Fibroblast of peridontal ligament (primary cell): Measurements from ENCODE around the gene SLK.

Experiments used
- DNase-seq: peaks from one replicate; pipeline ENCODE4 v3.0.0-alpha.2; 2010; ENCODE audit errors: extremely low read depth

SLK gene

DNA sequence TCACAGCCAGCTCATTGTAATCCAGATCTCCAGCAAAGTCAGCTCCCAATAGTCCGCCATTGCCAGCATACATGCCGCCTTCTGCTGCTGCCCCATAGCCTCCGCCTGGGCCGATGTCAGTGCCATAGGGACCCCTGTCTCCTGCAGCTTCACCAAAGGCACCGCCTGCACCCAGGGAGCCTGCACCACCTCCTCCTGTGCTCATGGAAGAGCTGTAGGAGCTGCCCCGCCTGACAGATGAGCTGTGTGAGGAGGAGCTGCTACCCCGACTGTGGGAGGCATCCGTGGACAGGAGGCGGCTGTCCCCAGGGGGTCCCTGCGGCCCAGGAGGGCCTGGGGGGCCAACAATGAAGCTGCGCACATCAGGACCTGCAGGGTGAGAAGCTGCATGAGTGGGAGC is 67.0 kb downstream of the SLK start:
- DNase-seq = no peak

DNA sequence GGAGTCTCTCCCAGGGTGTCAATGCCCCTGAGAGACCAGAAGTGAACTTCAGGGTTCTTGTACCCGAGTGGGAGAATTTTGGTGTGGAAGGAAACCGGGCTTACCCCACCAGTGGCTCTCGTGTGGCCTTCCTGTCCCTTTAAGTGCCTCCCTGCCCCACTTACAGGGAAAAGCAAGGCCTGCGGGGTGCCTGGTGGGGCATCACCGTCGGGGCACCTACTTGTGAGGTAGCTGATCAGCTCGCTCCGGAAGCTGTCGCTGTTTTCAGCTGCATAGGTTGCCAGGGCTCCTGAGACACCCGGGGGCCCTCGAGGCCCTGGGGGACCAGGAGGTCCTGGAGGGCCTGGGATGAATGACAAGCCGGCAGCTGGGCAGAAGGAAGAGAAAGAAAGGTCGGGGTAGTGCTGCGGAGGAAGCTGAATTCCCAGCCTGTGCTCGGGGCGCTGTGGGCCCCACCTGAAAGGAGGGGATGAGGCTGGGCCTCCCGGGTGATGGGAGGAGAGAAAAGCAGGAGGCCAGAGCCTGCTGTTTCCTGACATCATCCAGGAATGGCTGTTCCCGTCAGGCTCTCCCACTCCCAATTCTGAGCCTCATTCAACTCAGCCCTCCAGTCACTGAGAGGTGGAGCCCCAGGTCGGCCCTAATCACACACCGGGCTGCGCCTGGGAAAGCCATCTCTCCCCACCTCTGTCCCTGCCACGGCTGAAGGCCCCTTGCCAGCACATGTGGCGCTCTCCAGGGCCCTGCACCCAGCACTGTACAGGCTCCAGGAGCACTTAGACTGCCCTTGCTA is 67.7 kb downstream of the SLK start:
- DNase-seq = no peak

GRCh38 chr10:104035194-104036068 is 68.5 kb downstream of the SLK start:
- DNase-seq = no peak

GRCh38 chr10:104036069-104036384 is 69.1 kb downstream of the SLK start:
- no peak for DNase-seq

GRCh38 chr10:104036518-104037260 is 69.7 kb downstream of the SLK start:
- no peak for DNase-seq

- no peak for DNase-seq
These were observed 70.5 kb downstream of the SLK start for GRCh38 chr10:104037261-104037951.

- no peak for DNase-seq
These were observed 71.6 kb downstream of the SLK start for GRCh38 chr10:104038537-104038936.

- DNase-seq = no peak
These were observed 72.2 kb downstream of the SLK start for GRCh38 chr10:104038958-104039752.

DNA sequence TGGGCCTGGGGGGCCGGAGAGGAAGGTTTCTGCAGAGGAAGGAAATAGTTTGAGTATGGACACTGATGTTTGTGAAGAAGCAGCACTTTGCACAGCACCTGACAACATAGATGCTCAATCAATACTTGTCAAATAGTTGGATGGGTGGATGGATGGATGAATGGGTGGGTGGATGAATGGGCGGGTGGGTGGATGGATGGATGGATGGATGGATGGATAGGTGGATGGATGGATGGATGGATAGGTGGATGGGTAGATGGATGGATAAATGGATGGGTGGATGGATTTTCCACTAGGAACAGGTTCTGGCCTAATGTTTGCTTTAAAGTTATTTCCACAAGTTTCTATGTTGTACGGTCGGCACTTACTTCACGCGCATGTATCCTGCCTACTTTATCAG is 73.4 kb downstream of the SLK start:
- no peak for DNase-seq

- no peak for DNase-seq
These were observed 74.2 kb downstream of the SLK start for GRCh38 chr10:104040862-104041789.

DNA sequence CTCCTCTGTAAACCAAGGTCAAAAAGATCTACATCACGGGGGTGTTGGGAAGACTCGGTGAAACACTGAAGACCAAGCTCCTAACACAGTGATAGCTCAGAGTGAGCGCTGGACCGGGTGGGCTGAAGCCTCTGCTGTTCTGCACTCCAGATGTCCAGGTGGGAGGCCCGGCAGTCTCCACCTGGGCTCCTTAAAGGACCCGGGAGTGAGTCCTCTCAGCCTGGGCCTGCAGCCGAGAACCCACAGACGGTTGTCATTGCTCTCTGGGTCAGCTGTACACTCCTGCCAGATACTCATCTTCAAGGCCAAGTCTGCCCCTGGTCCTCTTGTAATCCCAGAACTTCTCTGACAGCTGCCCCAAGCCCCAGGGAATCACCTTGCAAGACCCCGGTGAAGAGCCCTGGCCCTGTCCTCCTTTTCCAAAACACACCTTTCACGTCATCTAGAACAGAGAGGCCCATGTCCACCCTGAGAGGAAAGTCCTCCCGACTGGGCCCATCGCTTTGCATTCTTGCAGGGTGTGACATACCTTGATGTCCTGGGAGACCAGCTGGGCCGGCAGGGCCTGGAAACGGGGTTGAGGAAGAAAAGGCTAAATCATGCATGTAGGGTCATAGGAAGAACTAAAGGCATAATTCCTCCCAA is 75.1 kb downstream of the SLK start:
- DNase-seq = no peak

GRCh38 chr10:104043185-104043830 is 76.4 kb downstream of the SLK start:
- DNase-seq = no peak

DNA sequence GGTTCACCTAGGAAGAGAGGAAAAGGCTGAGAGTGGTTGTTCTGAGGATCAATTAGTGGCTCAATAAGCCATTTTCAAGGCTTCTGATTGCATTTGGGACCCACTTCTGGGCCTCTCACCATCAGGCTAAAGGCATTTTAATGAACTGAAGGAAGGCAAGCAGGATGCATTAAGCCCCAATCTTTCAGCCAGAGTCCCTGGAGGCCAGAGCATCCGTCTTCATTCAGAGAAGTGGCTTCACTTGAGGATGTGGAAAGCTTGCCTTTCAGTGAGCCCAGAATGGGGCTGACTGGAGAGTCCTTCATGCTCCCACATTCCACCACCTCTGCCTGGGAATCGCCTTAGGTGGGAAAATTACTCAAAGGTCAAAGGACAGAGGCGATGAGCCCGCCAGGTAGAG is 76.9 kb downstream of the SLK start:
- no peak for DNase-seq

- peak; percentile 82 for DNase-seq
These were observed 78.5 kb downstream of the SLK start for GRCh38 chr10:104045151-104046089.

DNA sequence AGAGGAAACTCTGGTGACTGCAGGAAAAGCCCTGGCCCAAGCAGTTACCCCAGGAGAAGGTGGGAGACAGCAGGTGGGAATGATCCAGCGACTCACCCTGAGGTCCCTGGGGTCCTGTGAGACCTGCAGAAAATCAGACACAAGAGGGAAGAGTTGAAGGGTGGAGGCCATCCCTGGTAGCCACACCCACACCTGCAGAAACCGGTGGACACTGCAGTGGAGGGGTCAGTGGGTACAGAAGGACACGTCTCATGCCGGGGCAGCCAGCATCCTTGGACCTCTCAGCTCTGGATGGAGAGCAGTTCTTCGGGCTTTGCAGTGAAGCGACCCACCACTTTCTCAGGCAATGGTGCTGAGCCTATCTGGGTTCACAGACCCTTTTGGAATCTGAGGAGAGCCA is 79.7 kb downstream of the SLK start:
- no peak for DNase-seq

GRCh38 chr10:104049504-104050250 is 82.7 kb downstream of the SLK start:
- peak; percentile 66 for DNase-seq

DNA sequence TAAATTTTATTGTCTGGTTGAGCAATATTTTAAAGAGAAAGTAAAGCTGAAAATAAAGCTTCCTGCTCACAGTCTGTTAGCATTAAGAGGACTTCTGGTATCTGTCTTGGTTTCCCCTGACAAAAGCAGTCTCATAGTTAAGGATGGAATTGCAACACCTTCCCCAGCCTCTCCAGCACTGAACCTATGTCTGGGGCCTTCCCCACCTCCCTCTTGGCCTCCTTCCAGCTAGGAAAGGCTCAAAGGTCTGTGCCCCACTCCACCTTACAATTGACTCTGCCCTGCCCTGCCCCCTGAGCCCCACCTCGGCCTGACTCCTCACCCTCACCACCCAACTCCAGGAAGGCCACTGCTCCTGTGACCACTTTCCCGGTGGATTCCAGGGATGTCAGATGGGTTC is 85.5 kb downstream of the SLK start:
- no peak for DNase-seq
